Chondrocyte (in vitro differentiated cells): ENCODE measurements around the gene IARS1. TPM values are rescaled to one million over a fixed set of nuclear protein-coding genes. Genes with fewer than 3 reads are reported as not detected.

ENCODE experiments used
- DNase-seq: peaks from one replicate; pipeline ENCODE4 v3.0.0; 2021; ENCODE audit warnings: mixed read lengths, low spot score
- H3K27ac Mint-ChIP-seq: one replicate; pipeline ENCODE4 v1.8.0; 2021; ENCODE audit warnings: mild to moderate bottlenecking, moderate library complexity, mixed read lengths; ENCODE audit not compliant: unreplicated experiment
- H3K27me3 Mint-ChIP-seq: 2 replicates; pipeline ENCODE4 v1.8.0; 2021; ENCODE audit warnings: low read depth, mixed read lengths
- H3K36me3 Mint-ChIP-seq: 2 replicates; pipeline ENCODE4 v1.8.0; 2021; ENCODE audit warnings: low read depth, mixed read lengths
- H3K4me1 Mint-ChIP-seq: 2 replicates; pipeline ENCODE4 v1.8.0; 2021; ENCODE audit warnings: low read depth, mild to moderate bottlenecking, mixed read lengths
- H3K4me3 Mint-ChIP-seq: one replicate; pipeline ENCODE4 v1.8.0; 2021; ENCODE audit warnings: mild to moderate bottlenecking, moderate library complexity, mixed read lengths; ENCODE audit not compliant: unreplicated experiment
- H3K9me3 Mint-ChIP-seq: 2 replicates; pipeline ENCODE4 v1.8.0; 2021; ENCODE audit warnings: low read depth, mixed read lengths
- CTCF ChIP-seq: fragments of 200-600 bp; sonication (generic); IDR thresholded peaks from 2 replicates; pipeline ENCODE4 v1.5.0; 2021; ENCODE audit warnings: antibody characterized with exemption, mild to moderate bottlenecking, moderate library complexity
- total RNA-seq: library from RNA; stranded (reverse); gene quantifications from 3 replicates; pipeline ENCODE4 v1.2.1, GENCODE V29; 2021

IARS1 gene
- total RNA-seq, 1 donor from 2014 or later: 249 TPM

- TF ChIP-seq CTCF: no peak
- Mint-ChIP-seq H3K4me3 (no peak overlapping the region), H3K27me3 (no peaks in the 10 kb centered on the region), H3K4me1 (peaks cover 15% of the 10 kb centered on the region), H3K9me3 (no peaks in the 10 kb centered on the region), H3K36me3 (peaks cover 61% of the 10 kb centered on the region), H3K27ac (peak overlapping the region; percentile 57)
- no peak for DNase-seq
Measured at GRCh38 chr9:92276331-92277032, 17.0 kb downstream of the IARS1 start.

GRCh38 chr9:92275541-92275940 is 18.0 kb downstream of the IARS1 start:
- Mint-ChIP-seq H3K9me3 (no peaks in the 10 kb centered on the region), H3K36me3 (peaks cover 62% of the 10 kb centered on the region), H3K4me3 (no peak overlapping the region), H3K4me1 (peaks cover 14% of the 10 kb centered on the region), H3K27ac (no peak overlapping the region), H3K27me3 (no peaks in the 10 kb centered on the region)
- no peak for DNase-seq
- TF ChIP-seq CTCF: no peak

GRCh38 chr9:92270511-92270910 is 23.0 kb downstream of the IARS1 start:
- Mint-ChIP-seq H3K27ac (peak overlapping the region; percentile 45), H3K36me3 (peaks cover 59% of the 10 kb centered on the region), H3K27me3 (no peaks in the 10 kb centered on the region), H3K4me1 (peaks cover 5% of the 10 kb centered on the region), H3K9me3 (no peaks in the 10 kb centered on the region), H3K4me3 (no peak overlapping the region)
- no peak for TF ChIP-seq CTCF
- no peak for DNase-seq

- Mint-ChIP-seq H3K27ac (peak overlapping the region; percentile 41), H3K4me3 (no peak overlapping the region), H3K4me1 (peaks cover 5% of the 10 kb centered on the region), H3K36me3 (peaks cover 63% of the 10 kb centered on the region), H3K9me3 (no peaks in the 10 kb centered on the region), H3K27me3 (no peaks in the 10 kb centered on the region)
- no peak for DNase-seq
- no peak for TF ChIP-seq CTCF
Measured at GRCh38 chr9:92266486-92266885, 27.0 kb downstream of the IARS1 start.

- no peak for TF ChIP-seq CTCF
- Mint-ChIP-seq H3K27ac (no peak overlapping the region), H3K4me1 (peaks cover 5% of the 10 kb centered on the region), H3K27me3 (no peaks in the 10 kb centered on the region), H3K4me3 (no peak overlapping the region), H3K9me3 (no peaks in the 10 kb centered on the region), H3K36me3 (peaks cover 62% of the 10 kb centered on the region)
- no peak for DNase-seq
Measured at GRCh38 chr9:92265154-92265553, 28.3 kb downstream of the IARS1 start.
